GM23338 (cell line): ENCODE measurements around the gene ANKHD1. TPM values are rescaled to one million over a fixed set of nuclear protein-coding genes. Genes with fewer than 3 reads are reported as not detected.

ENCODE experiments used
- ATAC-seq: fragments of 200-7000 bp; cut with Tn5 transposase; 3 replicates; pipeline ENCODE4 v1.9.1; 2020
- DNase-seq: peaks from one replicate; pipeline ENCODE4 v3.0.0-alpha.2; 2015; ENCODE audit warnings: low spot score
- H2AFZ ChIP-seq: fragments of 200-600 bp; sonication (generic); 2 replicates; pipeline ENCODE4 v1.8.0; 2016; ENCODE audit warnings: antibody characterized with exemption, mild to moderate bottlenecking, moderate library complexity
- H3F3A ChIP-seq: fragments of 200-600 bp; sonication (generic); replicated peaks from 2 replicates; pipeline ENCODE4 v1.8.0; 2017; ENCODE audit warnings: antibody characterized with exemption, mixed run types, low read depth
- H3K27ac ChIP-seq: fragments of 200-600 bp; sonication (generic); 2 replicates; pipeline ENCODE4 v1.6.1; 2016; ENCODE audit warnings: low read depth
- H3K27me3 ChIP-seq: fragments of 200-600 bp; sonication (generic); 2 replicates; pipeline ENCODE4 v1.8.0; 2016; ENCODE audit warnings: mild to moderate bottlenecking, mixed run types, moderate library complexity; ENCODE audit not compliant: insufficient read depth
- H3K36me3 ChIP-seq: fragments of 200-600 bp; sonication (generic); 2 replicates; pipeline ENCODE4 v1.8.0; 2016; ENCODE audit warnings: mild to moderate bottlenecking; ENCODE audit not compliant: insufficient read depth
- H3K4me1 ChIP-seq: fragments of 200-600 bp; sonication (generic); 2 replicates; pipeline ENCODE4 v1.8.0; 2016; ENCODE audit warnings: mild to moderate bottlenecking, moderate library complexity; ENCODE audit not compliant: insufficient read depth
- H3K4me2 ChIP-seq: fragments of 200-600 bp; sonication (generic); 2 replicates; pipeline ENCODE4 v1.7.1; 2017; ENCODE audit warnings: mixed run types
- H3K4me3 ChIP-seq: fragments of 200-600 bp; sonication (generic); 2 replicates; pipeline ENCODE4 v1.6.1; 2016; ENCODE audit warnings: mixed run types
- H3K79me2 ChIP-seq: fragments of 200-600 bp; sonication (generic); replicated peaks from 2 replicates; pipeline ENCODE4 v1.8.0; 2017; ENCODE audit warnings: mild to moderate bottlenecking; ENCODE audit not compliant: insufficient read depth
- H3K9me2 ChIP-seq: fragments of 200-600 bp; sonication (generic); 2 replicates; pipeline ENCODE4 v1.8.0; 2017; ENCODE audit not compliant: insufficient read depth
- H4K20me1 ChIP-seq: fragments of 200-600 bp; sonication (generic); replicated peaks from 2 replicates; pipeline ENCODE4 v1.8.0; 2017; ENCODE audit warnings: mild to moderate bottlenecking; ENCODE audit not compliant: insufficient read depth
- H3K27ac Mint-ChIP-seq: 2 replicates; pipeline ENCODE4 v1.8.0; 2020; ENCODE audit warnings: inconsistent platforms, mild to moderate bottlenecking, moderate library complexity, mixed read lengths
- H3K27me3 Mint-ChIP-seq: 3 replicates; pipeline ENCODE4 v1.8.0; 2022; ENCODE audit warnings: low read depth, mild to moderate bottlenecking, moderate library complexity, mixed read lengths, inconsistent platforms; ENCODE audit not compliant: insufficient read depth, poor library complexity
- H3K36me3 Mint-ChIP-seq: 3 replicates; pipeline ENCODE4 v1.8.0; 2021; ENCODE audit warnings: low read depth, mild to moderate bottlenecking, inconsistent platforms, moderate library complexity, mixed read lengths
- H3K4me1 Mint-ChIP-seq: 3 replicates; pipeline ENCODE4 v1.8.0; 2020; ENCODE audit warnings: mild to moderate bottlenecking, inconsistent platforms, mixed read lengths
- H3K4me3 Mint-ChIP-seq: 3 replicates; pipeline ENCODE4 v1.8.0; 2021; ENCODE audit warnings: moderate library complexity, mild to moderate bottlenecking, inconsistent platforms, mixed read lengths
- H3K9me3 Mint-ChIP-seq: 3 replicates; pipeline ENCODE4 v1.8.0; 2020; ENCODE audit warnings: moderate library complexity, mild to moderate bottlenecking, inconsistent platforms, mixed read lengths
- CTCF ChIP-seq, 2 experiments: fragments of 200-600 bp in 1 of 2; sonication (generic) in 1 of 2; conservative IDR thresholded peaks; 2 replicates each; pipeline versions ENCODE4 v1.5.1 to v1.6.1; 2016 to 2017; ENCODE audit warnings: antibody characterized with exemption in 2 of 2, low read depth in 2 of 2, mild to moderate bottlenecking in 2 of 2, moderate library complexity in 1 of 2
- EZH2phosphoT487 ChIP-seq: fragments of 200-600 bp; sonication (generic); IDR thresholded peaks from one replicate; pipeline ENCODE4 v1.8.1; 2018; ENCODE audit warnings: antibody characterized with exemption; ENCODE audit not compliant: unreplicated experiment
- NANOG ChIP-seq: IDR thresholded peaks from 2 replicates; pipeline ENCODE4 v1.6.1; 2016; ENCODE audit warnings: antibody characterized with exemption, borderline replicate concordance
- STAT1 ChIP-seq: IDR thresholded peaks from one replicate; pipeline ENCODE4 v1.6.1; 2016; ENCODE audit warnings: antibody characterized with exemption; ENCODE audit not compliant: unreplicated experiment
- ZNF114 ChIP-seq: fragments of 250-450 bp; sonication (Bioruptor Pico); IDR thresholded peaks from 2 replicates; pipeline ENCODE4 v1.5.0; 2020; ENCODE audit warnings: mild to moderate bottlenecking, moderate library complexity
- ZNF462 ChIP-seq: fragments of 250-450 bp; sonication (Bioruptor Pico); IDR thresholded peaks from 2 replicates; pipeline ENCODE4 v1.5.0; 2020; ENCODE audit warnings: mild to moderate bottlenecking, moderate library complexity
- polyA plus RNA-seq: library from polyadenylated mRNA; unstranded; fragments of >200 nt; fragmentation: Nextera tagmentation; extraction: Ambion mirVana; gene quantifications from 2 replicates; pipeline ENCODE4 v1.2.1, GENCODE V29; 2016
- total RNA-seq: library from RNA; depleted of rRNA; stranded (reverse); fragments of >200 nt; shearing (Covaris generic); gene quantifications from 2 replicates; pipeline ENCODE4 v1.2.3, GENCODE V29; 2014

The ANKHD1 gene
- total and polyA plus RNA-seq, 2 experiments from 2014 or later = 73.0 to 119 TPM

GRCh38 chr5:140574165-140574564, 172.5 kb downstream of the ANKHD1 start:
- no peak overlapping the region for H3K4me2 ChIP-seq
- Mint-ChIP-seq H3K36me3 (no peaks in the 10 kb centered on the region), H3K27me3 (no peaks in the 10 kb centered on the region), H3K9me3 (no peaks in the 10 kb centered on the region), H3K4me3 (no peak overlapping the region; the same call in 2 of the 3 replicates), H3K4me1 (no peaks in the 10 kb centered on the region), H3K27ac (no peak overlapping the region)
- 0 out of 2 replicates have a peak, but pooled peaks cover 6% of the 10 kb centered on the region for H4K20me1 ChIP-seq
- H3K4me1 ChIP-seq = no peaks in the 10 kb centered on the region
- H3K36me3 ChIP-seq = no peaks in the 10 kb centered on the region
- H3F3A ChIP-seq = no peaks in the 10 kb centered on the region
- no peaks in the 10 kb centered on the region for H3K79me2 ChIP-seq
- no peaks in the 10 kb centered on the region for H3K27me3 ChIP-seq
- no peak overlapping the region for H3K27ac ChIP-seq
- ATAC-seq (no peak), DNase-seq (no peak)
- TF ChIP-seq CTCF (conservative IDR thresholded peaks at IDR 0.05; ENCODE audit: low read depth in 2 of 2) = no peak
- no peak for TF ChIP-seq ZNF114
- no peak for TF ChIP-seq STAT1
- no peak for TF ChIP-seq EZH2phosphoT487
- TF ChIP-seq ZNF462 (CRISPR knock-in tag) = no peak
- no peak for TF ChIP-seq NANOG
- no peak overlapping the region for H3K4me3 ChIP-seq
- no peaks in the 10 kb centered on the region for H3K9me2 ChIP-seq
- no peak overlapping the region for H2AFZ ChIP-seq
